22Rv1 (cell line): ENCODE measurements around the gene GRK3.

Experiments used
- CTCF ChIP-seq: fragments of 450-650 bp; IDR thresholded peaks from 2 replicates; pipeline ENCODE4 v1.5.1; 2017; ENCODE audit warnings: mild to moderate bottlenecking
- ZFX ChIP-seq: fragments of 450-650 bp; IDR thresholded peaks from 2 replicates; pipeline ENCODE4 v1.6.1; 2017; ENCODE audit warnings: antibody characterized with exemption, borderline replicate concordance

GRCh38 chr22:25753252-25753651 lies 188.8 kb downstream of the GRK3 start:
- TF ChIP-seq CTCF (no peak), ZFX (no peak)
